Fibroblast of lung (primary cell): Measurements from ENCODE around the gene TRPM3.

Experiments
- CTCF ChIP-seq, 2 donors: IDR thresholded peaks in 1 of 2; conservative IDR thresholded peaks in 1 of 2; 1 replicate in 1 of 2; 2 replicates in 1 of 2; pipeline ENCODE4 v1.5.1; 2011 to 2012; ENCODE audit warnings: low read length in 2 of 2, control low read depth in 1 of 2, inconsistent platforms in 1 of 2, low read depth in 1 of 2, mild to moderate bottlenecking in 1 of 2
- EZH2 ChIP-seq: IDR thresholded peaks from 2 replicates; pipeline ENCODE4 v1.5.1; 2012; ENCODE audit warnings: low read length, control low read depth, mild to moderate bottlenecking; ENCODE audit errors: missing control alignments

GRCh38 chr9:70932097-70932496, 189.3 kb downstream of the TRPM3 start:
- TF ChIP-seq CTCF (conservative IDR thresholded peaks at IDR 0.05 in 1 of 2, IDR thresholded peaks at IDR 0.05 in 1 of 2; ENCODE audit: low read depth in 1 of 2, low read length in 2 of 2), result no peak
- no peak for TF ChIP-seq EZH2
